Measurements from ENCODE around the gene INPP5J.

DNA sequence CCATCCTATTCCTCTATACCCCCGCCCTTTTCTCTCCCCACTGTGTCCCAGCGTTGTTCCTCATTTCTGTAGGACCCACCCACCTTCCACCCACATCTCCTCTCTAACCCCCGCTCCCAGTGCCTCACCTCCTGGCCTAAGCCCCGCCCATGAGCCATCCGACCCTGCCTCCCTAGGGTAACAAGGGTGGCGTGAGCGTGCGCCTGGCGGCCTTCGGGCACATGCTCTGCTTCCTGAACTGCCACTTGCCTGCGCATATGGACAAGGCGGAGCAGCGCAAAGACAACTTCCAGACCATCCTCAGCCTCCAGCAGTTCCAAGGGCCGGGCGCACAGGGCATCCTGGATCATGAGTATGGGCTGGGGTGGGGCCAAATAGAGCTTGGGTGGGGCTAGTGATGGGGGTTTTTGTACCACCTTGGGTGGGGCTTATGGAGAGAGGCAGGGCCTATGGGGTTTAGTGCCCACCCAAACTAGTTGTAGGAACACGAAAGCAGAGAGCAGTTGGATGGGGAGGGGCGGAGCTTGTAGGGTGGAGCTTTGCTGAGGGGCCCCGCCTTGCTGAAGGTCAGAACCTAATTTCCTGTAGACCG is 4.5 kb downstream of the INPP5J start:
- TF ChIP-seq POLR2A (IDR thresholded peaks at IDR 0.05; ENCODE audit: low read length) (no peak), GATA1 (IDR thresholded peaks at IDR 0.05; ENCODE audit: low read depth, low read length) (no peak)

Data from erythroblast (primary cell).